SKM-1 treated with dmso at 0.1 percent for 144 hours (cell line): ENCODE data around the gene LARP1.
A peak's percentile ranks its signal among the peaks of the same experiment; 100 is the strongest.

ENCODE experiments used
- DNase-seq: peaks from one replicate; lab custom pipeline; 2025; ENCODE audit not compliant: unreplicated experiment; lab: John Stamatoyannopoulos, UW

The LARP1 gene

DNA sequence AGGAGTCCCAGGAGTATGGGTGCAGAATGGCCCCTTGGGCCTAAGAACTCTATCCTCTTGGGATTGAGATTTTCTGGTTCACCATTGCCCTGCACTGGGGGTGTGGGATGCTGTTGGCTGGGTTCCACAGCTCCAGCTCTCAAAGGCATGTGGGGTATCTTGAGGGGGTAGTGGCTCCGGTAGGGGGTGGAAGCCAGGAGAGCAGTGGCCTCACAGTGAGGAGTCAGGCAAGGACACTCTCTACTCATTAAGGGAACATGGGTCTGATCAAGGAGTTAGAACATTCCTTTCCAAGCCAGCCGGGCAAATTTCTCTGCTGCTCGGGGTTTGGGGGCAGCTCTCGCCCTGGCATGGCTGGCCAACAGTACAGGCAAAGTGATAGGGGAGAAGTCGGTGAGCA lies 33.0 kb downstream of the LARP1 start:
- no peak for DNase-seq

DNA sequence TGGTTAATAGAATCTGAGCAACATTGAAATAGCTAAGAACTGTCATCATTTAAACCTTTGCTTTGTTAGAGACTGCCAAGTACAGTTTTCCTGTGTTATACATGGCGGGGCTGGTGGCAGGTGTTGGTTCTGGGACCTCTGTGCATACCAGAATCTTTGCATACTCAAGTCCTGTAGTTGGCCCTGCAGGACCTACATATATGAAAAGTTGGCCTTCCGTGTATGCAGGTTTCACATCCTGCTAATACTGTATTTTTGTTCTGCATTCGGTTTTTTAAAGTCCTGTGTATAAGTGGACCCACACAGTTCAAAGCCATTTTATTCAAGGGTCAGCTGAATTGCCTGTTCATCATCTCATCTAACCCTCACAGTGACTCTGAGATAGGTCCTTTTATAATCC lies 36.4 kb downstream of the LARP1 start:
- no peak for DNase-seq

DNA sequence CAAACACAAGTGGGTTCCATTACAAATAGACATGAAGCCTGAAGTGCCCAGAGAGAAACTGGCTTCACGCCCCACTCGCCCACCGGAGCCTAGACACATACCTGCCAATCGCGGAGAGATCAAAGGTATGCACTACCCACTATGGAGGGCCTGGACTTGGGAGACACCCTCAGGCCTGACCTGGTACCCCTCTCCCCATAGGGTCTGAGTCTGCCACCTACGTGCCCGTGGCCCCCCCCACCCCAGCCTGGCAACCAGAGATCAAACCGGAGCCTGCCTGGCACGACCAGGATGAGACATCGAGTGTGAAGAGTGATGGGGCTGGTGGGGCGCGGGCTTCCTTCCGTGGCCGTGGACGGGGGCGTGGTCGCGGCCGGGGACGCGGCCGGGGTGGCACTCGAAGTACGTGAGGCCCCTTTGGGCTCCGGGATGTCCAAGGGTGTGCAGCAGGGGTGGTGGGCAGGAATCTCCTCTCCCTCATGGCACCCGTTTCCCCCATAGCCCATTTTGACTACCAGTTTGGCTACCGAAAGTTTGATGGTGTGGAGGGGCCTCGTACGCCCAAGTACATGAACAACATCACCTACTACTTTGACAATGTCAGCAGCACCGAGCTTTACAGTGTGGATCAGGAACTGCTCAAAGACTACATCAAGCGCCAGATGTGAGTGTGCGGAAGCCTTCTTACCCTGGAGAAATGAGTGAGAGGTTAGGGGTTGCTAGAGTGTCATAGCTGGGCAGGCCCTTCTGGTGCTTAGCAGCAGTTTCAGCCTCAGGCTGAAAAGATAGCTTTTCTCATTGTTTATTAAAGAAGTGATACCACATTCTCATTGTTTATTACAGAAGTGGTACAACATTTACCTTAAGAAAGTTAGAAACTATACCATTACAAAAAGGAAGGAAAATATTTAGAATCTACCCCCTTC lies 38.7 kb downstream of the LARP1 start:
- DNase-seq = no peak

DNA sequence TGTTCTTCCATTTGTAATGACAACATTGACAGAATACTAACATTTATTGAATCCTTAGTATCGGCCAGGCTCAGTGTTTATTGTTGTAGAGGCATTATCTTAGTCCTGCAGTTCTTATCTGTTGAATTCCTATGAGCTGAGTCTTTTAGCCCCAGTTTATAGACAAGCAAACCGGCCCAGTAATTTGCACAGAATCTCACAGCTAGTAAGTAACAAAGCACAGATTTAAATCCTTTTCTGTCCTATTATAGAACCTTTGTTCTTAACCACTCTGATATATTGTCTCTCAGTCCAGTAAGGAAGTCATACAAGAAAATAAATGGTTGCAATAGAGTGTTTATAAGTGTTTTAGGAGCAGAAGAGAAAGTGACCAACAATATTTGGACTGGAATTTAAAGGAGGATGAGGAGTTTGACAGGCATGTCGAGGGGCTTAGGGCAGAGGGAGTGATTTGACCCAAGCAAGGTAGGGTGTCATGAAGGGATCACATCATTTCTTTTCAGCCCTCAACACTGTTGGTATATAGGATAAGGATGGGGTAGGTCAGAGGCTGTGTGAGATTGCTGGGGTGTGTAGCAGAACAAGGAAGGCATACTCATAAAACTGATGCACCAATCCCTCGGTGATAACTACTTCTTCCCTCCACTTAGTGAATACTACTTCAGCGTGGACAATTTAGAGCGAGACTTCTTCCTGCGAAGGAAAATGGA lies 39.5 kb downstream of the LARP1 start:
- no peak for DNase-seq

DNA sequence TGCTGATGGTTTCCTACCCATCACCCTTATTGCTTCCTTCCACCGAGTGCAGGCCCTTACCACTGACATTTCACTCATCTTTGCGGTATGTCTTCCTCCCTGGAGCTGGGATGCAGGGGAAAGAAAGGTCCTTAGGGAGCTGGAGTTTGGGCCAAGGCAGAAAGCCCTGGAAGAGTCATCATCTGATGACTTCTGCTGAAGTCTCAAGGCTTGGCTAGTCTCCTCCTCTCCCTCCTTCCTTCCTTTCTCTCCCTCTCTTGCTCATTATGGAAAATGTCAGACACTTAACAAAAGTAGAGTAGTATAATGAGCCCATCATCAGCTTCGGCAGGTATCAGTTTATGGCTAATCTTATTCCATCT lies 40.0 kb downstream of the LARP1 start:
- DNase-seq = no peak

DNA sequence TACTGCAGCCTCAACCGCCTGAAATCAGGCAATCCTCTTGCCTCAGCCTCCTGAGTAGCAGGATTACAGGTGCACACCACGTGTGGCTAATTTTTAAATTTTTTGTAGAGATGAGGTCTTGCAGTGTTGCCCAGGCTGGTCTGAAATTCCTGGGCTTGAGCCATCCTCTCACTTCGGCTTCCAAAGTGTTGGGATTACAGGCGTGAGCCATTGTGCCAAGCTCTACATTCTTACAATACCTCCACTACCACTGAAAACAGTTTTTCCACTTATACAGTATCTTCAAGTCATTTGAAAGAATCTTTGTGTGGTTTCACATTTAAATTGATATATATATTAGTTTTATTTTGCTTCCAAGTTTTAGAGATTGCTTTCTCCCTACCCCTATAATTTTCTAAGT lies 42.6 kb downstream of the LARP1 start:
- no peak for DNase-seq

DNA sequence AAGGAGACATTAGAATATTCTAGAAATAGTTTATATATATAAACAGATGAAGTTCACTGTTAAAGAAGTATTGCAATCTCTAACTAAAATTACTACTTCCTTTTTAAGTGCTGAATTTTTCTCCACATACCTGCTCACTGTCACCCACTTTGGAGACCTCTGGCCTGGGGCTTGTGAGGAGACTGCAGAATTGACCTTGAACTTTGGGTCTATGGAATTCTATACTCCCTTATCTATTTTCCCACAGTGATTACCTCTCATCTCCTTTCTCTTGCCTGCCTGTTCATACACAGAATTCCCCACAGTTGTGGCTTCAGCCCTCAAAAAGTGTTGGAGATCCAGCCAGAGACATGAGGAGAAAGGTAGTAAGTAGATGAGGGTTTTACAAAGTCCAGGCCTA lies 45.4 kb downstream of the LARP1 start:
- no peak for DNase-seq

DNA sequence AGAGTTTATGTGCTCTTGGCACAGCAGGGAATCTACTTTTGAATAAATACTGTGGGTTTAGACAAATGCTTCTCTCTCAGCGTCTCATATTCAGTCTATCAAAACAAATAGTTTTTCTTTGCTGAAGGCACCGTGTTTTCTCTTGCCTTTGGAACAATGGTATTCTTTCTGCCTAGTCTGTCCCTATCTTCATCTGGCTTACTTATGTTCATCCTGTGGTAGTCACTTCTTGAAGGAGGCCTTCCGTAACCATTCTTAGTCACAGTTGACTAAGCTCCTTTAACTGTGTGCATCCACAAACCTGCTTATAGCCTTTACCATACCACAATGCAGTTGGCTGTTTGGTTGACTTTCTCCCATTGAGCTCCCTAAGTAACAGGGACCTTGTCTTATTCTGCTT lies 45.9 kb downstream of the LARP1 start:
- DNase-seq = no peak

DNA sequence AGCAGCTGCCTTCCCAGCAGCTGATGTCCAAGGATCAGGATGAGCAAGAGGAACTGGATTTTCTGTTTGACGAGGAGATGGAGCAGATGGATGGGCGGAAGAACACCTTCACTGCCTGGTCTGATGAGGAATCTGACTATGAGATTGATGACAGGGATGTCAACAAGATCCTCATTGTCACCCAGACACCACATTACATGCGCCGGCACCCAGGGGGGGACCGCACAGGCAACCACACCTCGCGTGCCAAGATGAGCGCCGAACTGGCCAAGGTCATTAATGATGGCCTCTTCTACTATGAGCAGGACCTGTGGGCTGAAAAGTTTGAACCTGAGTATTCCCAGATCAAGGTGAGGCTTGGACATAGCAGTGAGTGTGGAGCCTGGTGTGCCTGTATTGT lies 46.9 kb downstream of the LARP1 start:
- no peak for DNase-seq

DNA sequence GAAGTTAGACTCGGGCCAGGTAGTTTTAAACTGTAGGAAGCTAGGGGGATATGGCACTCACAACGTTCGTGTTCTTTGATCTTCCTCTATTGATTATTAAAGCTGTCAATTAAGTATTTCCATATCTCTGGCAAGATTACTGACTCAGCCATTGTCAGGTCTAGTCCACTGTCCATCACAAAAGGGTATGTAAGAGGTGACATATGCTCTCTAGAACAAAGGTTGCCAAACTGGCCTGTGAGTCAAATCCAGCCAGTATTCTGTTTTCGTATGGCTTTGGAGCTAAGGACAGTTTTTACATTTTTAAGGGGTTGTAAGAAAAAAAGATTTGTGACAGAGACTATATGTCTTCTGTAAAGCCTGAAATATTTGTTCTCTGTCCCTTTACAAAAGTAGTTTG lies 51.0 kb downstream of the LARP1 start:
- no peak for DNase-seq

DNA sequence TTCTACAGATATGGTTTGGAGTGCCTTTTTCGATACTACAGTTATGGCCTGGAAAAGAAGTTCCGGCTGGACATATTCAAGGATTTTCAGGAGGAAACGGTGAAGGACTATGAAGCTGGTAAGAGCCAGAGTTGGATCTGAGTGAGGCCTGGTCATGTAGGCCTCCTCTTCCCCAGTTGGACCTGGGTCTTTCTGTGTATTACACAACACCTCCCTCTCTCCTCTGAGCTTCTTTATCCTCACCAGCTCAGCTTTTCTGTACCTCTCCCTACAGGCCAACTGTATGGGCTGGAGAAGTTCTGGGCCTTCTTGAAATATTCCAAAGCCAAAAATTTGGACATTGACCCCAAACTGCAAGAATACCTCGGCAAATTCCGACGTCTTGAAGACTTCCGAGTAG lies 56.1 kb downstream of the LARP1 start:
- no peak for DNase-seq

DNA sequence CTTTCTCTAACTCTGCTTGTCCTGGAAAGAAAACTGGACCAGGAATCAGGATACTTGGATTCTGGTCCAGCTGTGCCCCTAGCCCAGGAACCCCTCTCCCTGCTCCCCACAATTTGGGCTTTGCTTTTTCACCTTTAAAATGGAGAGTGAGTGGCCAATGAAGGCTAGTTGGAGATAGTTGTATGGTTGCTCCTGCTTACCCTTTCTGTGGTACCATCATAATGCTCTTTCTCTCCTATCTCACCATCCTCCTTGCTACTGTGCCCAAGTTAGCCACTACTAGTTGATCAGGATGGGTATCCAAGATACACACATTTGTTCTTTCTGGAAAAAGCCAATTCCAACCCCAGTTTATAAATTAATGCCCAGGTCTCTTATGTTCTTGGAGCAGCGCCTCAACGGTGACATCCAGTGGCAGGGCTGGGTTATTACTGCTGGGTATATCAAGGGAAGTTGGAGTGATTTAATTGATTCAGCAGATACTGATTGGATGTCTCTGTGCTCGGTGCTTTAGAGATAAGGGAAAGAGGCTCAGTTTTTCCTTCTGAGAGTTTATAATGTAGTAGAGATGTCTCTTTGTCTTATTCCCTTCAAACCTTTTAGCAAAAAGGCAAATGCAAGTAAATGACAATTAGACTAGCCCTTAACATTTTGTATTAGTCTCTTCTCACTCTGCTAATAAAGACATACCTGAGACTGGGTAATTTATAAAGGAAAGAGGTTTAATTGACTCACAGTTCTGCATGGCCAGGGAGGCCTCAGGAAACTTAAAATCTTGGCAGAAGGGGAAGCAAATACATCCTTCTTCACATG lies 56.7 kb downstream of the LARP1 start:
- peak; percentile 44 for DNase-seq

DNA sequence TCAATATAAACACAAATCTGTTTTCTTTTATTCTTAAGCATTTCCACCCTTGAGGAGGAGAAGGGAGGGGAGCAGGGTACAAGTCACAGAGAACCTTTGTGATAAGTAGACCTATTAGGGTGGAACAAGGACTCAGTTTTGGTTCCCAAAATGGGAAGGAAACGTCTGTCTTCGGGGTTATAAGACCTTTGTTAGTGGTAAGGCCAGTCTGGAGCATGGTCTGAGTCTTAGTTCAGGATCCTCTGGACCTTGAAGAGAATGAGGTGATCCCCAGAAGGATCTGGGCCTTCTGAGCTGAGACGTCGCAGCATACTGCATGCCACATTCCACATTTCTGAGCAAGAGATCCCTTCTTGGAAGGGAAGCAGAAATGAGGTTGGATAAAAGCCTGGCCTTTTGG lies 58.0 kb downstream of the LARP1 start:
- DNase-seq = no peak

DNA sequence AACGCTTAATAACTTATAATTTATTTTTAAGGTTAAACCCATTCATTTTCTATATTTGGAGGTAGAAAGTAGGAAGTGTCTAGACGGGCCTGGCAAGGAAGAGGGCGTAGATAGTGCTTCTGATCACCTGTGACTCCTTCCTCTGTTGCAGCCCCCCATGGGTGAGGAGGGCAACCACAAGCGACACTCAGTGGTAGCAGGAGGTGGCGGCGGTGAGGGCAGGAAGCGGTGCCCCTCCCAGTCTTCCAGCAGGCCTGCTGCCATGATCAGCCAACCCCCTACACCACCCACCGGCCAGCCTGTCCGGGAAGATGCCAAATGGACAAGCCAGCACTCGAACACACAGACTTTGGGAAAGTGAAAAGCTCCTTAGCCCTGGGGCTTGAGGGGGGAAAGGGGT lies 58.6 kb downstream of the LARP1 start:
- DNase-seq = no peak

DNA sequence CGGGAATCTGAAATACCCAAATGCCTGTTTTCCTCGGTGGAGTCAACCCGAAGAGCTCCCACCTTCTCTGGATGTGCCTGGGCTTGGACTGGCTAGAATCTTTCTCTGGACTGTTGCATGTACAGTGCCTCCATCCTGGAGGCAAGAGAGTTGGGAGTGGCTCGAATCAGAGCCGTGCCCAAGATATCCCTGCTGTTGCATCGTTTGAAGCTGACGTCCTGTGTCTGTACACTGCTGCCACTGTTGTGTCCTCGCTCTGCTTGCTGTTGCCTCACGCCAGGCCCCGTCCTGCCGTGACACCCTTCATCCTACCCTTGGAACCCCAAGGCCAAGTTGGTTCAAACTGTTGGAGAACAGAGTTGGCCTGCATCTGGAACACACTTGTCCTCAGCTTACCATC lies 59.8 kb downstream of the LARP1 start:
- DNase-seq = no peak

DNA sequence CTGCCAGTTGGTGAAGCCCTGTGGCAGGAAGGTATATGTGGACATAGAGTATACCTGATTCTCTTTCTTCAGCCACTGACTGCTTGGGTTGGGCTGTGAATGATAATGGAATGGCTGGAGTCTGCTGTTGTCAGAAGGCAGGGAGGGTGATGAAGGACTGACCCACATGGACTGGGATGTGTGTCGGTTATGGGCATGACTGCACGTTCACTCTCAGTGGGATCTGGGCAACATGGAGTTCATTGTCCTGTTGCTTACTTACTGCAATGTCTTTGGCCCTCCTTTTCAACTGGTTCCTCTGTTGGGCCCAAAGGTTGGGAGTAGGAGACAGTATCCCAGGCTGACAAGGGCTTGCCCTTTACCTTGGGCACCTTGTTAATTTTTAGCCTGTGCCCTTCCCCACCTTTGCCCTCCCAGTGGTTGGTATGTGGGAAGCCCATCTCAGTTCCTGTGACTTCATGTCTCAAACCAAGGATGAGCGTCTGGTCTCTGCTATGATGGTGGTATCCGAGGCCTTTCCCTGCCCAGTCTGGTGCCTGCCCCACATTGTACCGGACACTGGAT lies 60.6 kb downstream of the LARP1 start:
- no peak for DNase-seq

DNA sequence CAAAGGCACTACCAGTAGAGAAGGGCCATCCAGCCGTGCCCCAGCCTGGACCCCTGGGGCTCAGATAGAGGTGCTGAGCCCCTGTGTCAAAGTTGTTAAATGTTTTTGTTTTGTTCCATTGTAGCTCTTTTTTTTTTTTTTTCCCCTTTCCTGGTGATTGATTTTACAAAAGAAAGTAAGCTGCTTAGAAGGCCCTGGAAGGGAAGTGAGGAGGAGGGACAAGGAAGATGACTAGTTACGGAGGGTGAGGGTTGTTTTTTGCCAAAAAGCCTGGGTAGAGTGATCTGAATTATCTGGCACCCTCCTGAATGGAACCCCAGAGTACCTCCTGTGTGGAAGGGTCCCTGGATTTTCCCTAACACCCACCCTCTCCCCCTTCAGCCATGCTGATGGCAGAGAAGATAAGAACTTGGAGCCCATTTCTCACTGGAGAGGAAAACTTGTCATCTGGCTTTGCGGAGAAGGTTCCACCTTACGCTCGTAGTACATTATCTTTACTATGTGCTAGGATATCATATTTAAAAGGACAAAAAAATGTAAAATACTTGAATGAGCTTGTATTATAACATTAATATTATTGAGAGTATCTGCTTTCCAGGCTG lies 61.8 kb downstream of the LARP1 start:
- no peak for DNase-seq

DNA sequence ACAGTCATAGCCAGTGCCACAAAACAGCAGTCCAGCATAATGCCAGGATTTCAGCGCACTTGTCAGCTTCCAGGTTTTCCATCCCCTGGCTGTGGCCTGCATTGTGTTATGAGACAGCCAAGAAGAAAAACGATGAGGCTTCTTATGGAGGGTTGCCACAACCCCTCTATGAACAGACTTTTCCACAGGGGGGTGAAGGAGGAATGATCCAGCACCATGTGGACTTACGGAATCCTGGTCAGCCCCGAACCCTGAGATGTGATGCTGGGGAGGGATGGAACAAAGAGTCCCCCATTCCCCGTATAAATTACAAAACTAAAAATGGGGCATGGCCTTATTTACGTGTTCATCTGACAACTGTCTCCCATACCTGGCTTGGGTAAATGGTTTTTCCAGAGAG lies 62.6 kb downstream of the LARP1 start:
- DNase-seq = no peak

DNA sequence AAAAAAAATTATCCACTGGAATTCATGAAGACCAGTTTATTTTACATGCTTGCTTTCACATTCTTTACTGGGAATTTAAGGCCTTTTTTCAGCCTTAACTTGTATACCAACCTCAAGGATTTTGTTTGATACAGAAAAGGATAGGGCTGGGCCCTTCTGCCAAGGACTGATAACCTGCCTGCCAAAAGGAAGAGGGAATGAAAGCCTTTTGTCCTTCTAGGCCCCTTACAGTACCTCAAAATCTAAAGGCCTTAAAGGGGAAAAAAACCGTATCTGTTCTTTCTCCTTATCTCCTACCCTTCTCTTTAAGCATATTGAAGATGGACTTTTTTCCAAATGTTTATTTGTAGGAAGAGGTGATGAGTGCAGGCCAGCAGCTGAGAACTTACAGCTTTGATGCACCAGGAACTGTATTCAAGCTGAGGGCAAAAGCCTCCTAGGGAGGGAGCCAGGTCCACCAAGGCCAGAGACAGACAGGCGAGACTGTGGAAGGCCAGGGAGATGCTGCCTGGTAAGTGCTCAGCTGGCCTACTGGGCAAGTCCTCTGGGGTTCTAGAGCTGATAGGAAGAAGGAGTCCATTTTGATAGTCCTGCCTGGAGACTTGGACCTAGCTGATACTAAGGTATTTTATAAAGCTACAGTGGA lies 63.4 kb downstream of the LARP1 start:
- no peak for DNase-seq

DNA sequence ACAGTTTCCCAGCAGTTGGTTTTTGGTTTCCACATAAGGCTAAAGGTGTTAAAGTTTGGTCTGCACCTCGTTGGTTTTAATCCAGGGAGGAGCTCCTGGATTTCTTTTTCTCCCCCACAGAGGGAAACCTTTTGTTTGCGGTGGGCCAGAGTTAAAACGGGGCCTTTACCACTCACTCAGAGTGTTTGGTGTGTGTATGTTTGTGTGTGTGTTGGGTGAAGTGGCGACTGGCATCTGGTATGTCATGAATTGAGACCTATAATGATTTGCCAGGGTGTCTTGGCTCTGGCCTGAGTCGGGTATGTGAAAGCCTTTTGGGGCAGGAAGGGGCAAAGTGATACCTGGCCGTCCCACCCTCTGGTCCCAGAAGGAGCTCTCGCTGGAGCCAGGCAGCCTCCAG lies 64.4 kb downstream of the LARP1 start:
- DNase-seq = no peak

DNA sequence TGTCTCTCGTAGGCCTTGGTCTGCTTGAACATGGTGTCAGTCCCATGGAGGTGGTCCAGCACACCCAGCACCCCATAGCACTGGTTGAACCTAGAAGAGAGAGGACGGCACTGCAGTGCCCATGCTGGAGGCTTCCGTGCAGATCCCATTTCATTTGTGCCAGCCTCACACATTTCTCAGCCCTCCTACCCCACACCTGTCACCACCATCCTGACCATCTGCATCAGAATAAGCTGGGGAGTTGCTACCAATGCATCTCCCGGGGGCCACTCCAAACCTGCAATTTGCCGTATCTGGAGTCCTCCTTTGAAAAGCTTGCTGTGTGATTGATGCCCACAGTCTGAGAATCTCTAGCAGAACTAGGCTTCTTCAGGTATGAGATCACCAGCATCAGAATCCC lies 65.2 kb downstream of the LARP1 start:
- DNase-seq = no peak
